ENCODE results near the gene SDF2L1.
"Not testable (repeated sequence)": the region's sequence is repeated elsewhere in the genome, so short reads cannot be mapped to it uniquely, and the experiment has no call there.

Gene SDF2L1

GRCh38 chr22:21641789-21642583, at the start of gene SDF2L1:
Gene SDF2L1, plus strand, starts transcription at chr22:21642302. Its CDS starts 35 bp downstream, at chr22:21642337.
- DNase-seq (ENCODE audit: low spot score), result peak; percentile 99

GRCh38 chr22:21592422-21592821, 49.7 kb upstream of the SDF2L1 start:
- no peak for DNase-seq (ENCODE audit: low spot score)

GRCh38 chr22:21593406-21594232, 48.5 kb upstream of the SDF2L1 start:
- DNase-seq (ENCODE audit: low spot score), result no peak

GRCh38 chr22:21594865-21595452, 47.1 kb upstream of the SDF2L1 start:
- no peak for DNase-seq (ENCODE audit: low spot score)

- DNase-seq (ENCODE audit: low spot score), result not testable (repeated sequence)
Measured at GRCh38 chr22:21596356-21597135, 45.6 kb upstream of the SDF2L1 start.

GRCh38 chr22:21598302-21598701, 43.8 kb upstream of the SDF2L1 start:
- DNase-seq (ENCODE audit: low spot score), result no peak

GRCh38 chr22:21599053-21599893, 42.8 kb upstream of the SDF2L1 start:
- DNase-seq (ENCODE audit: low spot score), result no peak

- no peak for DNase-seq (ENCODE audit: low spot score)
Measured at GRCh38 chr22:21602579-21602978, 39.5 kb upstream of the SDF2L1 start.

- DNase-seq (ENCODE audit: low spot score), result no peak
Measured at GRCh38 chr22:21603973-21604372, 38.1 kb upstream of the SDF2L1 start.

GRCh38 chr22:21605887-21606564, 36.1 kb upstream of the SDF2L1 start:
- no peak for DNase-seq (ENCODE audit: low spot score)

- no peak for DNase-seq (ENCODE audit: low spot score)
Measured at GRCh38 chr22:21606775-21607174, 35.3 kb upstream of the SDF2L1 start.

GRCh38 chr22:21609556-21610157, 32.4 kb upstream of the SDF2L1 start:
- DNase-seq (ENCODE audit: low spot score), result not testable (repeated sequence)

GRCh38 chr22:21611210-21611977, 30.7 kb upstream of the SDF2L1 start:
- DNase-seq (ENCODE audit: low spot score), result no peak

GRCh38 chr22:21612858-21613257, 29.2 kb upstream of the SDF2L1 start:
- no peak for DNase-seq (ENCODE audit: low spot score)

GRCh38 chr22:21613553-21614233, 28.4 kb upstream of the SDF2L1 start:
- no peak for DNase-seq (ENCODE audit: low spot score)

- no peak for DNase-seq (ENCODE audit: low spot score)
Measured at GRCh38 chr22:21615731-21616130, 26.4 kb upstream of the SDF2L1 start.

- DNase-seq (ENCODE audit: low spot score), result not testable (repeated sequence)
Measured at GRCh38 chr22:21617337-21617736, 24.8 kb upstream of the SDF2L1 start.

GRCh38 chr22:21621025-21621424, 21.1 kb upstream of the SDF2L1 start:
- DNase-seq (ENCODE audit: low spot score), result no peak

Data from GM03348 (cell line).